Thyroid gland (tissue), 4 donors: ENCODE measurements around the gene SHCBP1L.

ENCODE experiments used
- POLR2A ChIP-seq, 2 donors: fragments of 450-650 bp; IDR thresholded peaks; one replicate each; pipeline ENCODE4 v1.6.1; 2017; ENCODE audit warnings: antibody characterized with exemption in 2 of 2, mild to moderate bottlenecking in 2 of 2, moderate library complexity in 1 of 2
- TF ChIP-seq, protein P1 (sequence below), 6 experiments: fragments of 200-600 bp in 3 of 6; fragments of 450-650 bp in 3 of 6; sonication (generic) in 3 of 6; IDR thresholded peaks; one replicate each; pipeline ENCODE4 v1.5.1; 2016 to 2019; ENCODE audit warnings: antibody characterized with exemption in 6 of 6, mild to moderate bottlenecking in 2 of 6, inconsistent platforms in 1 of 6, moderate library complexity in 1 of 6

DNA sequence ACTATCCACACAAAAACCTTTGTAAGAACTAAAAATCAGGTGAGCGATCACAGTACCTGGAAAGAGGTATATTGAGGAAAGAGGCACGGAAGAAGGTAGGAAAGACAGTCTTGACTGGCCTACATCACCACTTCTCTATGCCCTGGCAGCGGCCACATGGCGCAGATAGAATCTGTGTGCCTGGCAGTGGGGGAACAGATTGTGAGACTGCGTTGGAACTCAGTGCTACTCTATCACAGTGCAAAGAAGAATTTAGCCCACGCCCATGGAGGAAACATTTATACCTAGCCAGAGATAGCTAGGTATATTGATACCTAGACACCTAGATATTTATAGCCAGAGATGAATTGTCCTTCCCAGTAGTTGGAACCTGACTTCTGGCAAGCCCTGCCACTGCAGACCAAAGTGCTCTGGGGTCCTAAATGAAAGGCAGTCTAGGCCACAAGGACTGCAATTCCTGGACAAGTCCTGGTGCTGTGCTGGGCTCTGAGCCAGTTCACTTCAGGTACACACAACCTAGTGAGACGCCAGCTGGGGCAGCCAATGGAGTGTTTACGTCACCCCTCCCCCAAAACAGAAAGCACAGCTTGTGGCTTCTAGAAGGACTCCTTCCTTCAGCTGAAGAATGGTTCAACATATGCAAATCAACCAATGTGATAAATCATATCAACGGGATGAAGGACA lies 61.9 kb downstream of the SHCBP1L start:
- TF ChIP-seq, protein P1, sequence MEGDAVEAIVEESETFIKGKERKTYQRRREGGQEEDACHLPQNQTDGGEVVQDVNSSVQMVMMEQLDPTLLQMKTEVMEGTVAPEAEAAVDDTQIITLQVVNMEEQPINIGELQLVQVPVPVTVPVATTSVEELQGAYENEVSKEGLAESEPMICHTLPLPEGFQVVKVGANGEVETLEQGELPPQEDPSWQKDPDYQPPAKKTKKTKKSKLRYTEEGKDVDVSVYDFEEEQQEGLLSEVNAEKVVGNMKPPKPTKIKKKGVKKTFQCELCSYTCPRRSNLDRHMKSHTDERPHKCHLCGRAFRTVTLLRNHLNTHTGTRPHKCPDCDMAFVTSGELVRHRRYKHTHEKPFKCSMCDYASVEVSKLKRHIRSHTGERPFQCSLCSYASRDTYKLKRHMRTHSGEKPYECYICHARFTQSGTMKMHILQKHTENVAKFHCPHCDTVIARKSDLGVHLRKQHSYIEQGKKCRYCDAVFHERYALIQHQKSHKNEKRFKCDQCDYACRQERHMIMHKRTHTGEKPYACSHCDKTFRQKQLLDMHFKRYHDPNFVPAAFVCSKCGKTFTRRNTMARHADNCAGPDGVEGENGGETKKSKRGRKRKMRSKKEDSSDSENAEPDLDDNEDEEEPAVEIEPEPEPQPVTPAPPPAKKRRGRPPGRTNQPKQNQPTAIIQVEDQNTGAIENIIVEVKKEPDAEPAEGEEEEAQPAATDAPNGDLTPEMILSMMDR (IDR thresholded peaks at IDR 0.05) = no peak
- no peak for TF ChIP-seq POLR2A (IDR thresholded peaks at IDR 0.05)
